ENCODE measurements around the gene DPYSL5.
"Not testable (repeated sequence)": the region's sequence is repeated elsewhere in the genome, so short reads cannot be mapped to it uniquely, and the experiment has no call there.

Gene DPYSL5

DNA sequence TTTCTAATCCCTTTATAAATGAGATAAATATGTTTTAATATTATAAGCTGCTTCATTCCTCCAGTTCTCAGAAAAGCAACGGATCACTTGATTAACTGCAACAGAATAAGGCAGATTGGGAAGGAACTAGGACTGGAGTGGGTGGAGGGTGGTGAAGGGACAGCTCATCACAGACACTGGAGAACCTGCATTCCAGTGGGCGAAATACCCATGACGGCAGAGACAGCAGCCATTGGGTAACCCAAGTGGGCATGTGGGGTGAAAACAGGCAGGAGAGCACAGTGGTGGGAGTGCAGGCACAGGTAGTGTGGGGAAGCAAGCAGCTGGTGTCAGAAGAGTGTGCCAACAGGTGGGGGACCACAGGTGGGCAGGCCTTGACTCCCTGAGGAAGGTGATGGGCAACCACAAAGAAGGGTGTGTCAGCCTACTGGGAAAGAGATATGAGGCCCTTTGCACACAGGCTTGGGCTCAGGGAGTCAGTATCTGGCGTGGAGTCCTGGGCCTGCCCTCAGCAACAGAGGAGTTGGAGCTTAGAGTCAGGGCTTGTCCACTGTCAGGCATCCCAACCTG lies 27.2 kb downstream of the DPYSL5 start:
- no peak for DNase-seq (ENCODE audit: low spot score)

DNA sequence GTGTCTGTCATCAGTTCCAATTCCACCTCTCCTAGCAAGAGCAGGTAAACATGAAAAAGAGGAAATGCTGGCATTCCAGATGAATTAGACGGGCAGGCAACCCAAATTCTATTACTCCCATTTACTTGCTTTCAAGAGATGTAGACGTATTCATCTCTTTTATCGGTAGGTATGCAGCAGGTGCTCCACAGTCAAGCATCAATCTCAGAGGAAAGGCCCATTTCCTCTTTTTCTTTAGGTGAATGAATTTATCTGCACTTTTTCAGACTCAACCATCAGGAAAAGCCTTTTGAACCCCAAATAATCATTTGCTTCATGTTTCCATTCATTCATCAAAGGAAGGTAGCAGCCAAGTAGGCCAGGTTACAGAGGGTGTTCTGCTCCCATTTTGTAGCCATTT lies 27.9 kb downstream of the DPYSL5 start:
- DNase-seq (ENCODE audit: low spot score), result no peak

DNA sequence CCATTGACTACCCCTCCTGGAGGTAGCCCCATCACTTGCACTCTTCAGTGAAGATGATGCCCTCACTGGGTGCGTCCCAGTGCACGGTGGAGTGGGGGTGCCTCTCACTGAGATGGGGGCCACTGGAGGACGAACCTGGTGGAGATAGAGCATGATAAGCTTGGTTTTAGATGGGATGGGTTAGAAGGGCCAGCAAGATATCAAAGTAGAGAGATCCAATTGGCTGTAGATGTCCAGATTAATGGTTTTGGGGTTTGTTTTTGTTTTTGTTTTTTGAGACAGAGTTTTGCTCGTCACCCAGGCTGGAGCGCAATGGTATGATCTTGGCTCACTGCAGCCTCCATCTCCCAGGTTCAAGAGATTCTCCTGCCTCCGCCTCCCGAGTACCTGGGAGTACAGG lies 28.3 kb downstream of the DPYSL5 start:
- DNase-seq (ENCODE audit: low spot score), result no peak

DNA sequence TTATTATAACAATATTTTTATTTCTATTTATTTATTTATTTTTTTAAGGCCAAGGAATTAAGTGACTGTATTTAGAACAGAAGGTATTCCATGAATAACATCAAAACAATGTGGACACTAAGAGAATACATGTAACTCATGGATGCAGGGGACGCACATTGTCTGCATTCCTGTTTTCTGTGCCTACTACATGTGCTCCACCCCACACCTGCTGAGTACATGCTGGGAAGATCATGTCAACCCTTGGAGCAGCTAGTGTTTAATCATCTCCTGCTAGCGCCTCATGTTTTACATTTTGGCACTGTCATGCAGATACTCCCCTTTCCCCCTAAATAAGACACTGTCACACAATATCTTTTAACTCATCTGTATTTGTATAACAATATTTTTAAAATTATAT lies 29.3 kb downstream of the DPYSL5 start:
- DNase-seq (ENCODE audit: low spot score), result no peak

DNA sequence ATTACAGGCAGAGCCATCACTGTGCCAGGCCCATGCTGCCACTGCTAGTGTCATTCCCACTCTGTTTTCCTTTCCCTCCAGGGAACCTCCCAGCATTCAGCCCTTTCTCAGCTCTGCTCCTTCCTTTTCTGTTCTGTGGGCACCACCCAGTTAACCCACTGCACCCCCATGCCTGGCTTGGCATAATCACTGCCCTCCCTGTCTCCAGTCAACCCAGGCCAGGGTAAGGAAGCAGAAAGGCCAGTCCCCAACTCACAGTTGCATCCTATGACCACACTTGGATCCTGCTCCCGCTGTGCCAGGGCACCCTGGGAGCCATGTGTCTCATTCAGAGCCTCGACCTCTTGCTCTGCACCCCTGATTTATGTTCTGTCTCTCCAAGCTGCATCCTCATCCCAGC lies 32.2 kb downstream of the DPYSL5 start:
- no peak for DNase-seq (ENCODE audit: low spot score)

DNA sequence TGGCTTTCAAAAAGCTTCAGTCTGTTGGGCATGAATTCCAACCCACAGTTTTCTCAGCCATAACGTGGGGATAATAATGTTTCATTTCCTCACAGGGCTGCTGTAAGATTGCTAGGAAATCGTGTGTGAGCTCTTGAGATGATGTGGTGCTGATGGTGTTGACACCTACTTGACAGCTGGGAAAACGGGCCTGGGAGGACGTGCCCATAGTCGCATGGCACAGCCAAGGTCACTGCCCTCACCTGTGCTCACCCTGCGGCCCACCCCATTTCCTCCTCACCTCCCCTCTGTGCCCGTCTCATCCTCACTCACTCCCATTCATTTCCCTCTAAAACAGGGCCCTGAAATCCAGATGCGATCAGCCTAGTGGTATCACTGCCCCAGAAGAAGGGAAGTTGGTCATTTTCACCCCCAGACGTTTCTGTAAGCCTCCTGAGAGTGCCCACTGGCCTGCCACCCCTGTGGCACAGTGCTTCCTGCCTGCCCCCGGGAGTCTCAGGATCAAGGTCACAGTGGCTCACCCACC lies 33.0 kb downstream of the DPYSL5 start:
- no peak for DNase-seq (ENCODE audit: low spot score)

DNA sequence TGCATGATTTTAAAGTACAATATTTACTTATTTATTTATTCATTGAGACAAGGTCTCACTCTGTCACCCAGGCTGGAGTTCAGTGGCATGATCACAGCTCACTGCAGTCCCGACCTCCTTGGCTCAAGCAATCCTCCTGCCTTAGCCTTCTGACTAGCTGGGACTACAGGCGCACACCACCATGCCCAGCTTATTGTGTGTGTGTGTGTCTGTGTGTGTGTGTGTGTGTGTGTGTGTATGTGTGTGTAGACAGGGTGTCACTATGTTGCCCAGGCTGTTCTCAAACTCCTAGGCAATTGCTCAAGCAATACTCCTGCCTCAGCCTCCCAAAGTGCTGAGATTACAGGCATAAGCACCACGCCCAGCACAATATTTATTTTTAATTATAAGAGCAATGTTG lies 34.3 kb downstream of the DPYSL5 start:
- DNase-seq (ENCODE audit: low spot score), result not testable (repeated sequence)

DNA sequence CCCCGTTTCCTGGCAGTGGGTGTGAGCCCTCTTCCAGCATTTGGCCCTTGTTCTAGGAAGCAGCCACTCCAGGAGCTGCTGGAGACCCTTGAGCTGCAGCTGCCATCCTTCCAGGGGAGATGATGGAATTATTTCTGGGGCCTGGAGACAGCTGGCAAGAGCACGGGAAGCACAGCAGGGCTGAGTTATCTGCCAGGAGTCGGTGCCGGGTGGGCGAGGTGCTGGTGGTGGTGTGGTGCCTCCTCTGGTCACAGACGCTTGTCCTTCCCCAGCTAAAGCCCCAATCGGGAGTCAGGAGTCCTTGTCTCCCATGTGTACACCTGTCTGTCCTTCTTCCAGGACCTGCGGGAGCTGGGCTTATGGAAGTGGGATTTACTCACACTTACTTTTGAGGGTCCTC lies 36.0 kb downstream of the DPYSL5 start:
- no peak for DNase-seq (ENCODE audit: low spot score)

DNA sequence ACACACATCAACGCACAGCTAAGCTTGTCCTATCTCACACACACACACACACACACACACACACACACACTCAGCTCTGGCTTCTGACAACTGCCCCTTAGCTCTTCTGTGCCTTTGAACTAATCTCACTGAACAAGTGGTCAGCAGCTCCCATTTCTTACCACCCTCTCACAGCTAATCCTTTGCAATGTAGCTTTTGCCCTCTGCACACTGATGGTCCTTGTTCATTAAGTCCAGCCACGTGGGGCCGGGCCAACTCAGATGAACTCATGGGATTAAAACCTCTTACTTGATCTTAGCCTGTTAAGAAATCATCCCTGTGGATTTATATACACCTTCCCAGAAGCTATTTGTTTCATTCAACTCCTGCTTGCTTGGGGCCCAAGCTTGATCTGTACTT lies 36.6 kb downstream of the DPYSL5 start:
- no peak for DNase-seq (ENCODE audit: low spot score)

DNA sequence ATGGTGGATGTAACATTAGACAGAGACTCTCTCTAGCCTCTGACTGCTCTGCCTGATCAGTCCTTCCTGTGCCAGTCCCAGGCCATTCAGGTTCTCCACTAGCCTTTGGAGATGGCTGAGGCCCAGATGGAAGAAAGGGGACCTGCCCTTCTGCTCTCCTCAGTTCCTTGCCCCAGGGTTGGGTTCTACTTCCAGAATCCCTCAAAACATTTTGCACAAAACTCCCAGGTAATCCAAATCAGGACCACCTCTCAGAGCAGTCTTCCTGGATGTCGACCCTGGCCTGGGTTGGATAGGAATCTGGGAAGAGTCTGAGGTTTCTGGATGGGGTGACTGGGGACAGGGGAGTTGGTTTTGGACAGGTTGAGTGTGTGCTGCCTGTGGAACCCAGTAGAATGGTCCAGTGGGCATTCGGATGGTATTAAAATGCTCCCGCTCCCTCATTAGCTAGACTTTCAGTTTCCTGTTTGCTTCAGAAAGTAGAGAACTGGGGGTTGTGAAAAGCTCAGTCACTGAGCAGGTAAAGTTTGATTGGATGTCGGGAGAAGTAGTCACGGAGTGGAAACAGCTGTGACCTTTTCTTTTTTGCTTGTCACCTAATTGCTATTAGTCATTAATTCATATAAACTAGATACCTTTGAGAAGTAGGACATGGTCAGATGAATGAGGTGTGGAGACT lies 37.9 kb downstream of the DPYSL5 start:
- DNase-seq (ENCODE audit: low spot score), result no peak

DNA sequence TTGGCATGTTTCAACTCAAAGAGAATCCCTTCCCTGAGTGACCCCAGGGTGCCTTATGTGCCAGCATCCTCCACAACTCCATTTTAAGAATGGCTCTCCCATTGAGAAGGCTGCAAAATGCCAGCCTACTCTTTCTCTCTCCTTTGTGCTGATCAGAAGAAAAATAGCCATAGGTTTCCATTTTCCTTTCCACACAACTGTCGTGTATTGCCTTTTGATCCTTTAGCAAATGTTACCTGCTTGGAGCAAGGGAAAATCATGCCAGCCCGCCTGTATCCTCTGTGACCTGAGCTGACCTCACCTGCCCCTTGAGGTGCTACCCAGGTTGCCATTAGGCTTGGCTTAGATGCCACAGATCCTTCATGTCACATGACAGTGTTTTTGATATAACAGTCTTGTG lies 38.8 kb downstream of the DPYSL5 start:
- DNase-seq (ENCODE audit: low spot score), result no peak

DNA sequence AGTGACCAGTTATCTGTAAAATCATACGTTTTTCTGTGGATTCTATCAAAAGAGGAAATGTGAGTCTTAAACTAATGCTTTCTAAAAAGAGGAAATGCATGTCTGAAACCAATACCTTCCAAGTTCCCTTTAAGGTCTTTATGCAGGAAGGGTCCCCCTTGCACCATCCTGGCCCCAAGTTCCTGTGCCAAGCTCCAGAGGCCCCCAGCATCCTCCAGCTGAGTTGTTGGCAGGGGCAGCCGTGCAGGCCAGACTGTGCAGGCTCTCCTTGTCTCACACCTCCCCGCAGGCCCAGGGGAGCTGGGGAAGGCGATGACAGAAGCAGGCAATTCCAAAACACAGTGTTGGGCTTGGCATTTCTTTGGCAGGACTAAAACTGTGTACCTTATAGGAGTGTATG lies 39.2 kb downstream of the DPYSL5 start:
- DNase-seq (ENCODE audit: low spot score), result no peak

DNA sequence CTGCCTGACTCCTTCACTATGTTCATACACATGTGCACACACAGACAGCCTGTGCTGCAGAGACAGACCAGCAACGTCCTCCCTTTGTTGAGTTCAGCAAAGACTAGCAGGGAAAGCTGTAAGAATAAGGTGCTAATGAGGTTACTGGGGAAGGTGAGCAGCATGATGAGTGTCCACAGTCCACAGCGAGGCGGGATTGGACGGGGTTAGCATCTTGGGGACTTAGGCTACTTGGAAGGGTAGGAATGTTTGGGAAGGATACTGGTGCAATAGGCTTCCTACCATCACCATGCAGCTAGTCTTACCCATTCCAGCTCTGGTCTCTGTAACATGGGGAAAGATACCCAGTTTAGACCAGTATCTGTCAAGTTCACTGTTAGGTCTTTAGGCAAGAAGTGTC lies 41.9 kb downstream of the DPYSL5 start:
- DNase-seq (ENCODE audit: low spot score), result no peak

DNA sequence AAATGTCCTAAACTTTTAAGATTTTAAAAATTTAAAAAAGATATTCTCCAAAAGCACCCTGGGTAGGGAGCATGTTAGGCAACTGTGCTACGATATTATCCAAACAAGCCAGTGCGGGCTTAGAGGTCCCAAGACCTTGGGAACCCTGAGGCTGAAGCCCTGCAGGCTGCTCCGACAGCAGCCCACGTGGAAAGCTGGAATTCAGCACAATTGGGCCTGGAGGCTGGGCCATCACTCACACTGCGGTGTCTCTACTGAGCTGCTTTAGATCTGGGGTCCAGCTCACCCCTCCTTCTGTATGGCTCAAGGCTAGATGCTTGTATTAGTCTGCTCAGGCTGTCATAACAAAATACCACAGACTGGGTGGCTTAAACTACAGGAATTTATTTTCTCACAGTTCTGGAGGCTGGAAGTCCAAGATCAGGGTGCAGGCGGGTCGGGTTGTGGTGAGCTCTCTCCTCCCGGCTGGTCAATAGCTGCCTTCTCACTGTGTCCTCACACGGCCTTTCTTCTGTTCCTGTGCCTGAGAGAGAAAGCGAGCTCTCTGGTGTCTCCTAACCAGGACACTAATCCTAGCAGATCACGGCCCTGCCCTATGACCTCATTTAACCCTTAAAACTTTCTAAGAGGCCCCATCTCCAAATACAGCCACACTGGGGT lies 42.5 kb downstream of the DPYSL5 start:
- no peak for DNase-seq (ENCODE audit: low spot score)

DNA sequence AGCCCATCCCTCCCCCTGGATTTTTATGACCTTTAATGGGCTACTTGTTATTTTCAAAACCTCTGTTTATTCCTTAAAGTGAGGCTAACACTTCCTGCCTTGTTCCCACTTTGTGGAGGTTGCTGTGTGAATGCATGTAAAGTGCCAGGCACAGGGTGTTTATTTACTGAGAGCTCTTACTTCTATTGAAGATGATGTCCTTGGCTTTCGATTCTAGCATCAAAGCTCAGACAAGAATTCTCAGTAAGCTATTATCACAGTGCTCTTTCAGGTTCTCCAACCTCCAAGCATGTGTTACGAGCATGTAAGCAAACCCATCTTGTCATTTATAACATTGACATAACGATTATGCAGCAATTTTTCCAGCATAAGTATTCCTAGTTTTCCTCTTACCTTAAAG lies 44.2 kb downstream of the DPYSL5 start:
- DNase-seq (ENCODE audit: low spot score), result peak; percentile 63

DNA sequence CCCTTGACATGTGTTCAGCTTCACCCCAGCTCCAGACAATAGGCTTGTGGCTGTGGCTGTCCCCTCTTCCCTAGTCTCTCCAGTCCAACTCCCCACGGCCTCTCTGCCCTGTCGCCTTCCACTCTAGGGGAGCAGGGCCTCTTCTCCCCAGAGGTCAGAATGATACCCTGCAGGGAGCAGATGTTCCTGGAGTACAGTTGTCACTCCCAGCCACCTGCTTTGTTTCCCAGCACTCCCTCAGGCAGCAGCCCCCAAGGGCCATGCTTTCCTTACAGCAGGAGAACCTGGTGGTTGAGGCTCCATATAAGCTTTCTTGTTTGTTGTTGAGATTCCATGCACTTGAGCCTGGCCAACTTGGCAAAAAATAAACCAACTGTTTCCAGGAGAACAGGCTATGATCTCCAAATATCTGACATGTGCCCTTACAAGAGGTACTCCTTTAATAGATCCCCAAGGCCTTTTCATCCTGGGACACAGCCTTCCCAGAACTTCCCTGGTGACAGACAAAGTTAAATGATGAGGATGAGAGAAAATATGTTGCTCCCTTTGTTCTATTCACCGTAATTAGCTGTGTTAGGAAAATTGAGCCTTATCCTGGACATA lies 45.1 kb downstream of the DPYSL5 start:
- DNase-seq (ENCODE audit: low spot score), result no peak

DNA sequence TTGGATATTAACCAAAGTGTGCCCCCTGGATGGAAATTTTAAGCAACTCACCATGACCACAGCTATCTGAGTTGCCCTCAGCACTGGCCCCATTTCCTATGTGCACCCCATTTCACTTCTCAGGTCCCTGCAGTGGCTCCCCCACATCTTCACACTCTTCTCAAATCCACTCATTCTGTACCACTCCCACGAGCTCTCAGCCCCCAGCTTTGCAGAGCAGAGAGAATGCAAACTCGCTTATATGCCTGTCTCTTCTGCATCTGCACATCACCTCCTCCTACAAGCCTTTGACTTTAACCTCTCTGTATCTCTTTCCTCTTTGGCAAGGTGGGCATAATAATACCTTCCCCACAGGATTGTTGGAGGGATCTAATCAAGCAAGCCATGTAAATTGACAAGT lies 46.2 kb downstream of the DPYSL5 start:
- no peak for DNase-seq (ENCODE audit: low spot score)

DNA sequence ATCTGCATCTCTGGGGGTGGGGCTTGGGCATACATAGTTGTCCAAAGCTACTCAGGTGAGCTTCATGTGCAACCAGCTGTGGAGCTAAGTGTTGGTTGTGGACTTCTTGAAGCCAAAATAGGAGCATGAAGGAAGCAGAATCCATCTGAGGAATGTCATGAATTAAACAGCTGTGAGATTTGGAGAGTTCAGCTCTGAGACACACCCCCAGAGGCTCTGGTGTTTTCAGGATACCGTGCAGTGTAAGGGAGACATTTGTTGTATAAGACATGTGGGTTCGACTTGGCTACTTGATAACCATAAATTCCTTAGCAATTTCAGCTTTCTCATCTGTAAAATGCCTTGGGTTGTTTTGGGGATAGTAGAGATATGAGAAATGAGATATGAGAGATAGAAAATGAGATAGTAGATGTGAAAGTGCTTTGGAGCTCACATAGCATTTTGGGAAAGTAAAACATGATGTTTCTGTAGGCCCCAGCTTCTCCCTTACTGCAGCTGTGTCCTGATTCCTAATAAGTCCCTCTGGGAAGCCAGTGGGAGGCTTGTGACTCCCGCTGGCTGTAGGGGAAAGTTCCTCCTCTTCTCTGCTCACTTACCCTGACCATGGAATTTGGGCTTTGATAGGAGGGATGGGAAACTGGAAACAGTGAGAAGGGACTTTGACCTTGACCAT lies 50.0 kb downstream of the DPYSL5 start:
- DNase-seq (ENCODE audit: low spot score), result no peak

DNA sequence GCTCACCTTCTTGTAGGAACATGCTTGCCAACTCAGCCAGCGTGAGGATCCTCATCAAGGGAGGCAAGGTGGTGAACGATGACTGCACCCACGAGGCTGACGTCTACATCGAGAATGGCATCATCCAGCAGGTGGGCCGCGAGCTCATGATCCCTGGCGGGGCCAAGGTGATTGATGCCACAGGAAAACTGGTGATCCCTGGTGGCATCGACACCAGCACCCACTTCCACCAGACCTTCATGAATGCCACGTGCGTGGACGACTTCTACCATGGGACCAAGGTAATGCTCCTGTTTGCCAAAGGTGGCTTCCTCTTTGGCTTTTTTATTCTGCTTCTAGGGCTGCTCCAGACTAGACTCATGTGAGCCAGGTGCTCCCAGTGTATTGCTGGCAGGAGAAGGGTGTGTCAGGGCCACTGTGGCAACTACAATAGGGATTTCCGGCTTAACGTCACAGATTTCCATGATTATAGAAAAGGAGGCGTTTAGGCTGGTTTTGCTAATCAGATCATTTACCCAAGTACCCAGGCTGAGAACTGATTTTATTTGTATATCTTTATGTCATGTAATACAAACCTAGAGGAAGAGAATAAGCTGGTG lies 50.6 kb downstream of the DPYSL5 start:
- DNase-seq (ENCODE audit: low spot score), result no peak

DNA sequence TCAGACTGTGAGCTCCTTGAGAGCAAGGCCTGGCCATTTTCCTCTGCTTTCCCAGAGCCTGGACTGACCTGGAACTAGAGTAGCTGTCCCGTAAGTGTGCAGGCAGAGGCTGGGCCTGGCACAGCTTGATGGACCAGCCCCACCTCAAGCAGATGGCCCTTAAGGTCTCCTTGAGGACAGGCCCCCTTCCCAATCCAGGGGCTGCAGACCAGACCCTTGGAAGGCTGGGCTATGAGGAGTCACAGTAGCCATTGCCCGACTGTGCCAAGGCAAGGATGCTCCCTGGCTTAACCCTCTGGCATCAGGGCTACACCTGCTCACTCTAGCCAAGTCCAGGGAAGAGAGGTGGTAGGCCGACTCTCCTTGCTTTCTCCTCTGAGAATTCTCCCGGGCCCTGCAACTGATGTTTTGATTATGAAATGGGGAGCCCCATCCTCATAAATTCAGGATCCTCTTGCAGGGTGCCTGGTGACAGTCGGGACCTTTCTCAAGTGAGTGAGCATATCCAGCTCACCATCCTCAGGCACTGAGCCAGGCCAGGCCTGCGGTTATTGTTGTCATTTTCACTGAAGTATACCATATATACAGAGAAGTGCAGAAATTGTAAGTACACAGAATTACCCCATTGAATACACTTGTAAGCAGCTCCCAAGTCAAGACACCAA lies 51.7 kb downstream of the DPYSL5 start:
- DNase-seq (ENCODE audit: low spot score), result no peak

DNA sequence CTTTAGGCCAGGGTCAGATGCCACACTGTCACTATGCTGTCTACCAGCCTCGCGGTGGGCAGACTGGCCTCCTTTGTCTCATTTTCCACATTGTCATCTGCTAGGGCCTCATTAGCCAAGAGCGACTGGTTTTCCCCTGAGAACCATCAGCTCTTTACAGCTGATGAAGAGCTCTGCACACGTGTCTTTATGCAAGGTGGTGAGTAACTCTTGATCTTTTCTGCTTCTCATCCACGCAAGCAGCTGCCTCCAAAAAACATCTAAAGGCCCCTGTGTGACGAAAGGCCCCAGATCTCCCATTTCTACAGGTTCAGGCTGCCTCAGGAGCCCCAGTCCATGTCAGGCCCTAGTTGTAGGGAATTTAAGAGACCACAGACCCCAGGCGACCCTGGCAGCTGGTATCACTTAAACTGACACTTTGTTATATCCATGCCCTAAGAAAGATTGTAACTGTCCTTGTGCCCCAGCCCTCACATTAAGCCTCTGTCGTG lies 52.9 kb downstream of the DPYSL5 start:
- DNase-seq (ENCODE audit: low spot score), result no peak

Data from pons (tissue), 1 donor.